CD4-positive, alpha-beta T cell treated with Interleukin-6 at 100 ng/mL for 8 hours (primary cell): ENCODE data around the gene SLC2A8.

ENCODE experiments used
- DNase-seq: peaks from one replicate; pipeline ENCODE4 v3.0.0-alpha.2; 2020; ENCODE audit warnings: mixed read lengths, low spot score

The SLC2A8 gene

GRCh38 chr9:127457191-127457878, 60.4 kb downstream of the SLC2A8 start:
- DNase-seq: no peak
